Liver (tissue), 9 donors: ENCODE data around the gene TMEM40. TPM values are rescaled to one million over a fixed set of nuclear protein-coding genes. Genes with fewer than 3 reads are reported as not detected.

ENCODE experiments used
- DNase-seq: peaks from one replicate; pipeline ENCODE4 v3.0.0-alpha.2; 2017; ENCODE audit warnings: low spot score
- H3K27ac ChIP-seq, 2 donors: one replicate each; pipeline ENCODE4 v1.7.0; 2013; ENCODE audit warnings: inconsistent platforms in 2 of 2, low read length in 2 of 2, control low read depth in 1 of 2, low read depth in 1 of 2, mild to moderate bottlenecking in 1 of 2
- H3K27me3 ChIP-seq, 4 donors: one replicate each; pipeline versions ENCODE4 v1.6.1 to v1.7.0; 2013; ENCODE audit warnings: low read length in 3 of 4, inconsistent platforms in 1 of 4, mild to moderate bottlenecking in 1 of 4, moderate library complexity in 1 of 4; ENCODE audit not compliant: control insufficient read depth in 4 of 4, insufficient read depth in 4 of 4
- H3K36me3 ChIP-seq, 4 donors: one replicate each; pipeline versions ENCODE4 v1.6.1 to v1.7.0; 2013; ENCODE audit warnings: low read length in 3 of 4, mild to moderate bottlenecking in 3 of 4, low read depth in 1 of 4, moderate library complexity in 1 of 4; ENCODE audit not compliant: control insufficient read depth in 4 of 4, insufficient read depth in 3 of 4
- H3K4me1 ChIP-seq, 4 donors: one replicate each; pipeline versions ENCODE4 v1.6.1 to v1.7.0; 2013; ENCODE audit warnings: low read length in 3 of 4, mild to moderate bottlenecking in 3 of 4, moderate library complexity in 1 of 4; ENCODE audit not compliant: control insufficient read depth in 4 of 4, insufficient read depth in 4 of 4
- H3K4me3 ChIP-seq, 3 donors: one replicate each; pipeline versions ENCODE4 v1.6.1 to v1.7.0; 2013; ENCODE audit warnings: low read length in 3 of 3, control low read depth in 1 of 3, low read depth in 1 of 3, mild to moderate bottlenecking in 1 of 3
- H3K9ac ChIP-seq, 2 donors: one replicate each; pipeline ENCODE4 v1.7.0; 2013; ENCODE audit warnings: low read length in 2 of 2, mild to moderate bottlenecking in 2 of 2, moderate library complexity in 2 of 2, control low read depth in 1 of 2, low read depth in 1 of 2
- H3K9me3 ChIP-seq, 4 donors: one replicate each; pipeline versions ENCODE4 v1.6.1 to v1.7.0; 2013; ENCODE audit warnings: low read length in 3 of 4; ENCODE audit not compliant: control insufficient read depth in 4 of 4
- CTCF ChIP-seq: fragments of 150-350 bp; IDR thresholded peaks from 2 replicates; pipeline ENCODE4 v1.5.1; 2017; ENCODE audit warnings: improper control_type of control experiment, low read depth, low read length; ENCODE audit not compliant: missing input control
- FOXA1 ChIP-seq: IDR thresholded peaks from 2 replicates; pipeline ENCODE4 v1.6.1; 2016; ENCODE audit warnings: antibody characterized with exemption
- FOXA2 ChIP-seq: IDR thresholded peaks from 2 replicates; pipeline ENCODE4 v1.6.1; 2016; ENCODE audit warnings: antibody characterized with exemption
- GABPA ChIP-seq, 2 donors: IDR thresholded peaks in 1 of 2; conservative IDR thresholded peaks in 1 of 2; 2 replicates each; pipeline ENCODE4 v1.6.1; 2016; ENCODE audit warnings: antibody characterized with exemption in 2 of 2, mild to moderate bottlenecking in 1 of 2, moderate library complexity in 1 of 2
- HNF4A ChIP-seq, 2 donors: conservative IDR thresholded peaks; 2 replicates each; pipeline ENCODE4 v1.6.1; 2016; ENCODE audit warnings: antibody characterized with exemption in 2 of 2, mild to moderate bottlenecking in 2 of 2
- HNF4G ChIP-seq: IDR thresholded peaks from 2 replicates; pipeline ENCODE4 v1.6.1; 2016; ENCODE audit warnings: antibody characterized with exemption
- JUND ChIP-seq, 2 donors: IDR thresholded peaks; 2 replicates each; pipeline ENCODE4 v1.6.1; 2016; ENCODE audit warnings: antibody characterized with exemption in 2 of 2
- SP1 ChIP-seq: IDR thresholded peaks from 2 replicates; pipeline ENCODE4 v1.6.1; 2018; ENCODE audit warnings: antibody characterized with exemption, mild to moderate bottlenecking
- TAF1 ChIP-seq: conservative IDR thresholded peaks from 2 replicates; pipeline ENCODE4 v1.6.1; 2016; ENCODE audit warnings: antibody characterized with exemption, mild to moderate bottlenecking
- WGBS: extraction: QIAGEN DNeasy Blood & Tissue Kit; methylation state at CpG from one replicate; pipeline ENCODE4 v1.1.7; 2013; 5-methylcytosine and 5-hydroxymethylcytosine counted together
- polyA plus RNA-seq, 2 donors: library from polyadenylated mRNA; stranded (reverse) in 1 of 2; unstranded in 1 of 2; fragments of 200-250 nt in 1 of 2; fragments of >200 nt in 1 of 2; fragmentation: Nextera tagmentation in 1 of 2; extraction: Ambion mirVana in 1 of 2; gene quantifications; one replicate each; pipeline versions ENCODE4 v1.2.1 to v1.2.3, GENCODE V29; 2013 to 2015
- total RNA-seq, 2 donors: library from RNA; depleted of rRNA; stranded (reverse); fragments of >200 nt; gene quantifications; one replicate each; pipeline ENCODE4 v1.2.3, GENCODE V29; 2014
- TF ChIP-seq, protein P1 (sequence below): IDR thresholded peaks from 2 replicates; pipeline ENCODE4 v1.6.1; 2016; ENCODE audit warnings: antibody characterized with exemption
- TF ChIP-seq, protein P2 (sequence below): IDR thresholded peaks from 2 replicates; pipeline ENCODE4 v1.6.1; 2016; ENCODE audit warnings: antibody characterized with exemption, mild to moderate bottlenecking
- donor health status: healthy.
- donor health status: healthy.
- donor health status: healthy.
- donor health status: healthy.
- donor health status: healthy.

Gene TMEM40
- total and polyA plus RNA-seq, 4 donors: 0.57 to 0.79 TPM; not detected in 2

GRCh38 chr3:12756635-12757034, 2.4 kb downstream of the TMEM40 start:
- H3K27ac ChIP-seq: no peak overlapping the region
- no peaks in the 10 kb centered on the region for H3K27me3 ChIP-seq
- no peak for DNase-seq
- WGBS: 92% methylated on average over 3 of the region's 3 CpGs
- no peak for TF ChIP-seq JUND (IDR thresholded peaks at IDR 0.05)
- H3K9ac ChIP-seq: no peak overlapping the region
- H3K4me1 ChIP-seq: no peaks in the 10 kb centered on the region
- no peak overlapping the region for H3K4me3 ChIP-seq
- no peaks in the 10 kb centered on the region for H3K9me3 ChIP-seq
- no peaks in the 10 kb centered on the region for H3K36me3 ChIP-seq

- H3K9me3 ChIP-seq: no peaks in the 10 kb centered on the region
- no peaks in the 10 kb centered on the region for H3K4me1 ChIP-seq
- H3K27ac ChIP-seq: no peak overlapping the region
- H3K9ac ChIP-seq: no peak overlapping the region
- no peaks in the 10 kb centered on the region for H3K36me3 ChIP-seq
- TF ChIP-seq CTCF: no peak
- no peaks in the 10 kb centered on the region for H3K27me3 ChIP-seq
- no peak overlapping the region for H3K4me3 ChIP-seq
- WGBS: 83% methylated on average over 4 of the region's 4 CpGs
- DNase-seq: no peak
Measured at GRCh38 chr3:12756175-12756574, 2.9 kb downstream of the TMEM40 start.

DNA sequence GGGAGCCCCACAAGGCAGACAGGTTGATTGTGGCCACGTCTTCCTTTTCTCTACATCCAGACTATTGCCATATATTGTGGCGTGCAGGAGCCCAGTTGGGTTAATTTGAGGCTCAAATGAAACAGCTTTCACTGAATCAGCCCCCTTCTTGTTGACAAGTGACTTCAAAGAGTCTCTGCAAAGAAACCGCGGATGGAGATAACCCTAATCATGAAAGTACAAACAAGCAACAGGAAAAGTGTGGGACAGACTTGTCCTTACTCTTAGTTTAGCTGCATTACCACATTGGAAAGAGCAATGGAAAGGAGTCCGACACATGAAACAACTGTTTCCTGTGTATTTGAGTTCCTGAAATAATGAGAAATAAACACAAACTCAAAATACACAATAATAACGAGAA, 3.3 kb downstream of the TMEM40 start:
- H3K27ac ChIP-seq: no peak overlapping the region
- H3K4me3 ChIP-seq: no peak overlapping the region
- no peaks in the 10 kb centered on the region for H3K36me3 ChIP-seq
- H3K4me1 ChIP-seq: no peaks in the 10 kb centered on the region
- H3K9ac ChIP-seq: no peak overlapping the region
- TF ChIP-seq FOXA2 (no peak), HNF4G (no peak), TAF1 (no peak), FOXA1 (no peak), HNF4A (conservative IDR thresholded peaks at IDR 0.05) (no peak), GABPA (IDR thresholded peaks at IDR 0.05 in 1 of 2, conservative IDR thresholded peaks at IDR 0.05 in 1 of 2) (no peak), SP1 (no peak)
- TF ChIP-seq, protein P1, sequence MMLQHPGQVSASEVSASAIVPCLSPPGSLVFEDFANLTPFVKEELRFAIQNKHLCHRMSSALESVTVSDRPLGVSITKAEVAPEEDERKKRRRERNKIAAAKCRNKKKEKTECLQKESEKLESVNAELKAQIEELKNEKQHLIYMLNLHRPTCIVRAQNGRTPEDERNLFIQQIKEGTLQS: no peak
- TF ChIP-seq, protein P2, sequence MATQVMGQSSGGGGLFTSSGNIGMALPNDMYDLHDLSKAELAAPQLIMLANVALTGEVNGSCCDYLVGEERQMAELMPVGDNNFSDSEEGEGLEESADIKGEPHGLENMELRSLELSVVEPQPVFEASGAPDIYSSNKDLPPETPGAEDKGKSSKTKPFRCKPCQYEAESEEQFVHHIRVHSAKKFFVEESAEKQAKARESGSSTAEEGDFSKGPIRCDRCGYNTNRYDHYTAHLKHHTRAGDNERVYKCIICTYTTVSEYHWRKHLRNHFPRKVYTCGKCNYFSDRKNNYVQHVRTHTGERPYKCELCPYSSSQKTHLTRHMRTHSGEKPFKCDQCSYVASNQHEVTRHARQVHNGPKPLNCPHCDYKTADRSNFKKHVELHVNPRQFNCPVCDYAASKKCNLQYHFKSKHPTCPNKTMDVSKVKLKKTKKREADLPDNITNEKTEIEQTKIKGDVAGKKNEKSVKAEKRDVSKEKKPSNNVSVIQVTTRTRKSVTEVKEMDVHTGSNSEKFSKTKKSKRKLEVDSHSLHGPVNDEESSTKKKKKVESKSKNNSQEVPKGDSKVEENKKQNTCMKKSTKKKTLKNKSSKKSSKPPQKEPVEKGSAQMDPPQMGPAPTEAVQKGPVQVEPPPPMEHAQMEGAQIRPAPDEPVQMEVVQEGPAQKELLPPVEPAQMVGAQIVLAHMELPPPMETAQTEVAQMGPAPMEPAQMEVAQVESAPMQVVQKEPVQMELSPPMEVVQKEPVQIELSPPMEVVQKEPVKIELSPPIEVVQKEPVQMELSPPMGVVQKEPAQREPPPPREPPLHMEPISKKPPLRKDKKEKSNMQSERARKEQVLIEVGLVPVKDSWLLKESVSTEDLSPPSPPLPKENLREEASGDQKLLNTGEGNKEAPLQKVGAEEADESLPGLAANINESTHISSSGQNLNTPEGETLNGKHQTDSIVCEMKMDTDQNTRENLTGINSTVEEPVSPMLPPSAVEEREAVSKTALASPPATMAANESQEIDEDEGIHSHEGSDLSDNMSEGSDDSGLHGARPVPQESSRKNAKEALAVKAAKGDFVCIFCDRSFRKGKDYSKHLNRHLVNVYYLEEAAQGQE: no peak
- H3K9me3 ChIP-seq: no peaks in the 10 kb centered on the region
- no peak for DNase-seq
- WGBS: 47% methylated on average over 6 of the region's 6 CpGs
- H3K27me3 ChIP-seq: no peaks in the 10 kb centered on the region
